Liver (tissue), 3 donors: Measurements from ENCODE around the gene EGFLAM.

Source experiments
- EGR1 ChIP-seq, 2 donors: IDR thresholded peaks; 2 replicates each; pipeline ENCODE4 v1.6.1; 2016 to 2018; ENCODE audit warnings: antibody characterized with exemption in 2 of 2, low read depth in 2 of 2
- GABPA ChIP-seq, 2 donors: IDR thresholded peaks in 1 of 2; conservative IDR thresholded peaks in 1 of 2; 2 replicates each; pipeline ENCODE4 v1.6.1; 2016; ENCODE audit warnings: antibody characterized with exemption in 2 of 2, mild to moderate bottlenecking in 1 of 2, moderate library complexity in 1 of 2
- HNF4G ChIP-seq: IDR thresholded peaks from 2 replicates; pipeline ENCODE4 v1.6.1; 2016; ENCODE audit warnings: antibody characterized with exemption
- JUND ChIP-seq, 2 donors: IDR thresholded peaks; 2 replicates each; pipeline ENCODE4 v1.6.1; 2016; ENCODE audit warnings: antibody characterized with exemption in 2 of 2
- RAD21 ChIP-seq, 2 donors: IDR thresholded peaks; 2 replicates each; pipeline ENCODE4 v1.6.1; 2016; ENCODE audit warnings: antibody characterized with exemption in 2 of 2, mild to moderate bottlenecking in 2 of 2
- SP1 ChIP-seq: IDR thresholded peaks from 2 replicates; pipeline ENCODE4 v1.6.1; 2018; ENCODE audit warnings: antibody characterized with exemption, mild to moderate bottlenecking
- TAF1 ChIP-seq: conservative IDR thresholded peaks from 2 replicates; pipeline ENCODE4 v1.6.1; 2016; ENCODE audit warnings: antibody characterized with exemption, mild to moderate bottlenecking
- YY1 ChIP-seq: IDR thresholded peaks from 2 replicates; pipeline ENCODE4 v1.6.1; 2016; ENCODE audit warnings: antibody characterized with exemption, mild to moderate bottlenecking
- TF ChIP-seq, protein P1 (sequence below): fragments of 150-350 bp; IDR thresholded peaks from 2 replicates; pipeline ENCODE4 v1.5.1; 2017; ENCODE audit warnings: improper control_type of control experiment, low read depth, low read length; ENCODE audit not compliant: missing input control
- TF ChIP-seq, protein P2 (sequence below): IDR thresholded peaks from 2 replicates; pipeline ENCODE4 v1.6.1; 2016; ENCODE audit warnings: antibody characterized with exemption
- TF ChIP-seq, protein P3 (sequence below): IDR thresholded peaks from 2 replicates; pipeline ENCODE4 v1.6.1; 2016; ENCODE audit warnings: antibody characterized with exemption, mild to moderate bottlenecking
- donor health status: healthy.
- donor health status: healthy.

DNA sequence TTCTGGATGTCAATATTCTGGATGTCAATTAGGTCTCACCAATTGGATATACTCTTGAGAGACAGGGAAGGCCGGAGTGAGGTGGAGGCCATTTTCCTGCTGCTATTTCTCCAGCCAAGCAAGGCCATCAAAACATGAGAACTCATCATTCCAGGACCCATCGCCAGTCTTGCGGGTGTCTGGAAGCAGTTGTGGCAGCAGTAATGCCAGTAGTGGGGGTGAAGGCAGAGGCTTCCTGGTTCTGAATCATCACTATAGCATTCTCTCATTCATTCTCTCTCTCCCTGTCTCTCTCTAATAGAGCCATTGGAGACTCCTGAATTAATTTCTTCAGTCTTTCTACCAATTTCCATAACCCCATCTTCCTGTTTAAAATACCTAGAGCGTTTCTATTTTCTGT, 71.8 kb downstream of the EGFLAM start:
- TF ChIP-seq, protein P1, sequence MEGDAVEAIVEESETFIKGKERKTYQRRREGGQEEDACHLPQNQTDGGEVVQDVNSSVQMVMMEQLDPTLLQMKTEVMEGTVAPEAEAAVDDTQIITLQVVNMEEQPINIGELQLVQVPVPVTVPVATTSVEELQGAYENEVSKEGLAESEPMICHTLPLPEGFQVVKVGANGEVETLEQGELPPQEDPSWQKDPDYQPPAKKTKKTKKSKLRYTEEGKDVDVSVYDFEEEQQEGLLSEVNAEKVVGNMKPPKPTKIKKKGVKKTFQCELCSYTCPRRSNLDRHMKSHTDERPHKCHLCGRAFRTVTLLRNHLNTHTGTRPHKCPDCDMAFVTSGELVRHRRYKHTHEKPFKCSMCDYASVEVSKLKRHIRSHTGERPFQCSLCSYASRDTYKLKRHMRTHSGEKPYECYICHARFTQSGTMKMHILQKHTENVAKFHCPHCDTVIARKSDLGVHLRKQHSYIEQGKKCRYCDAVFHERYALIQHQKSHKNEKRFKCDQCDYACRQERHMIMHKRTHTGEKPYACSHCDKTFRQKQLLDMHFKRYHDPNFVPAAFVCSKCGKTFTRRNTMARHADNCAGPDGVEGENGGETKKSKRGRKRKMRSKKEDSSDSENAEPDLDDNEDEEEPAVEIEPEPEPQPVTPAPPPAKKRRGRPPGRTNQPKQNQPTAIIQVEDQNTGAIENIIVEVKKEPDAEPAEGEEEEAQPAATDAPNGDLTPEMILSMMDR: no peak
- TF ChIP-seq YY1: no peak
- TF ChIP-seq RAD21 (IDR thresholded peaks at IDR 0.05): no peak
- no peak for TF ChIP-seq GABPA (IDR thresholded peaks at IDR 0.05 in 1 of 2, conservative IDR thresholded peaks at IDR 0.05 in 1 of 2)
- no peak for TF ChIP-seq TAF1
- no peak for TF ChIP-seq HNF4G
- no peak for TF ChIP-seq SP1
- no peak for TF ChIP-seq JUND (IDR thresholded peaks at IDR 0.05)
- TF ChIP-seq EGR1 (IDR thresholded peaks at IDR 0.05; ENCODE audit: low read depth in 2 of 2): no peak
- TF ChIP-seq, protein P2, sequence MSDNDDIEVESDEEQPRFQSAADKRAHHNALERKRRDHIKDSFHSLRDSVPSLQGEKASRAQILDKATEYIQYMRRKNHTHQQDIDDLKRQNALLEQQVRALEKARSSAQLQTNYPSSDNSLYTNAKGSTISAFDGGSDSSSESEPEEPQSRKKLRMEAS: no peak
- TF ChIP-seq, protein P3, sequence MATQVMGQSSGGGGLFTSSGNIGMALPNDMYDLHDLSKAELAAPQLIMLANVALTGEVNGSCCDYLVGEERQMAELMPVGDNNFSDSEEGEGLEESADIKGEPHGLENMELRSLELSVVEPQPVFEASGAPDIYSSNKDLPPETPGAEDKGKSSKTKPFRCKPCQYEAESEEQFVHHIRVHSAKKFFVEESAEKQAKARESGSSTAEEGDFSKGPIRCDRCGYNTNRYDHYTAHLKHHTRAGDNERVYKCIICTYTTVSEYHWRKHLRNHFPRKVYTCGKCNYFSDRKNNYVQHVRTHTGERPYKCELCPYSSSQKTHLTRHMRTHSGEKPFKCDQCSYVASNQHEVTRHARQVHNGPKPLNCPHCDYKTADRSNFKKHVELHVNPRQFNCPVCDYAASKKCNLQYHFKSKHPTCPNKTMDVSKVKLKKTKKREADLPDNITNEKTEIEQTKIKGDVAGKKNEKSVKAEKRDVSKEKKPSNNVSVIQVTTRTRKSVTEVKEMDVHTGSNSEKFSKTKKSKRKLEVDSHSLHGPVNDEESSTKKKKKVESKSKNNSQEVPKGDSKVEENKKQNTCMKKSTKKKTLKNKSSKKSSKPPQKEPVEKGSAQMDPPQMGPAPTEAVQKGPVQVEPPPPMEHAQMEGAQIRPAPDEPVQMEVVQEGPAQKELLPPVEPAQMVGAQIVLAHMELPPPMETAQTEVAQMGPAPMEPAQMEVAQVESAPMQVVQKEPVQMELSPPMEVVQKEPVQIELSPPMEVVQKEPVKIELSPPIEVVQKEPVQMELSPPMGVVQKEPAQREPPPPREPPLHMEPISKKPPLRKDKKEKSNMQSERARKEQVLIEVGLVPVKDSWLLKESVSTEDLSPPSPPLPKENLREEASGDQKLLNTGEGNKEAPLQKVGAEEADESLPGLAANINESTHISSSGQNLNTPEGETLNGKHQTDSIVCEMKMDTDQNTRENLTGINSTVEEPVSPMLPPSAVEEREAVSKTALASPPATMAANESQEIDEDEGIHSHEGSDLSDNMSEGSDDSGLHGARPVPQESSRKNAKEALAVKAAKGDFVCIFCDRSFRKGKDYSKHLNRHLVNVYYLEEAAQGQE: no peak
